Jurkat, Clone E6-1 (cell line): ENCODE data around the gene PARVA.
A peak's percentile ranks its signal among the peaks of the same experiment; 100 is the strongest.

Experiments used
- DNase-seq: peaks from one replicate; pipeline ENCODE4 v3.0.0-alpha.2; 2011; ENCODE audit warnings: low read depth, low spot score
- H3K4me3 ChIP-seq: 2 replicates; pipeline ENCODE4 v1.5.1; 2011; ENCODE audit warnings: mild to moderate bottlenecking, low read length, control low read depth, moderate library complexity

Gene PARVA

DNA sequence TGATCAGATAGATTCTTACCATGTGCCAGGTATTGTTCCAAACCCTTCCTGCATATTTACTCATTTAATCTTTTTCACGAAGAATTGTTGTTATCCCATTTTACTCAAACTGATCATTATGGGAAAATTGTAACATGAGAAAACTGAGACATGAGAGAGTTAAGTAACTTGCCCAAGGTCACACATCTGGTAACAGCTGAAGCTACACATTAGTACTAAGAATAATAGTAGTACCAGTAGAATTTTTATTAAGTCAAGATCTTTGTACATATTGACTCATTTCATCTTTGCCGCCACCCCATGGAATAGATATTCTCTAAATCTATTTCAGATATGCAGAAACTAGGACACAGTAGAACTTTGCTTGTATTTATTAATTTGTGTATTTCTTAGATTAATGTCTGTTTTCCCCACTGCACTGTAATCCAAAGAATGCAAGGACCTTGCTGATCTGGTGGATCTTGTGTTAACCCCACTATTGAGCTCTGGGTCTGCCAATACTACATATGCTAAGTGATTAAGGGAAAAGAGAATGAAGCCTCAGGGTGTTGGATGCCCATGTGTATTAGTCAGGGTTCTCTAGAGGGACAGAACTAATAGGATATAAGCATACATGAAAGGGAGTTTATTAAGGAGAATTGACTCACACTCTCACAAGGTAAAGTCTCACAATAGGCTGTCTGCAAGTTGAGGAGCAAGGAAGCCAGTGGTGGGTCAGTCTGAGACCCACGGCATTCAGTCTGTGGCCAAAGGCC lies 72.8 kb downstream of the PARVA start:
- H3K4me3 ChIP-seq, result no peak overlapping the region
- DNase-seq, result no peak

DNA sequence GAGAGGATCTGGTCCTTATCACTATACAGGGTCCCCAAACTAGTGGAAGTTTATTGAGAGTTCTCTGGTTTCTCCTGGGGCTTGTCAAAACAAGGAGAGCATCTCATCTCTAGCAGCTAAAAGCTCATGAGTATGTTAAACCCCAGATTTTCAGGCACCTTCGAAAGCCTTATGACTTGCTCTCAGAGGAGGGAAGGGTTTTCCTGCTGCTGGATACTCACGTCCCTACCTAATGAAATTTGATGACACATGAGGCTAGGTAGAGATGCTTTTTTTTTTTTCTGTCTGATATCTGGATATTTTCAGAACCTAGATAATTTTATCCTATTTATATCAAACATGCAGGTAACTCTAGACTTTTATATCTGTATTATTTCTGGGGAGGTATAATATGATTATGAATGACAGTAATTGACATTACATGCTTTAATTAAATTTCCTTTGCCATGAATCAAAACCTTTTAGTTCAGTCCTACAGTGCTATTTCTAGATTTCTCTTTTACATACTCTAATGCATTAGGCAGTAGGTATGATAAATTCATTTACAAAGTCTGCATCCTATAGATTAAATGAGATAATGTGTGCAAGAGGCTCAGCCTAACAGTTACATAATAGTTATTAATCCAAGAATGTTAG lies 73.9 kb downstream of the PARVA start:
- DNase-seq, result no peak
- H3K4me3 ChIP-seq, result no peak overlapping the region

GRCh38 chr11:12453243-12453642 lies 75.9 kb downstream of the PARVA start:
- DNase-seq, result no peak
- no peak overlapping the region for H3K4me3 ChIP-seq

- H3K4me3 ChIP-seq, result no peak overlapping the region
- no peak for DNase-seq
Observed at GRCh38 chr11:12454782-12455181, 77.4 kb downstream of the PARVA start.

DNA sequence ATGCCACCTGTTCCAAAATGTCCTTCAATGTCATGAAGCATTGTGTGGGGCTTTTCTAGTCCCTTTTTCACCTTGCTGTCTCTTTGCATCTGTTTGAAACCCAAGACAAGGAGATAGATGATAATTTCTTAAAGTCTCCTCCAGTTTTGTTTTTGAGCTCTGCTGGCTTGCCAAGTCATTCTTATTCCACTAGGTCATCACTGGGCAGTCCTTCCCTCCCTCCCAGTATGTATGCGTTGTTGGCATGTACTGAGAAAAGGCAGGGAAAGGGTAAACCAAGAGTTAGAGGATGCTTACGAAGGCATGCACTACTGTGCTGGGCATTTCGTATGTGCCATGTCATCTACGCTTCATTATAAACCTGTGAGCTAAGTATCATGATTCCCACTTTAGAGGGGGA lies 78.6 kb downstream of the PARVA start:
- no peak overlapping the region for H3K4me3 ChIP-seq
- no peak for DNase-seq

- no peak for DNase-seq
- no peak overlapping the region for H3K4me3 ChIP-seq
Observed at GRCh38 chr11:12456651-12457579, 79.5 kb downstream of the PARVA start.

DNA sequence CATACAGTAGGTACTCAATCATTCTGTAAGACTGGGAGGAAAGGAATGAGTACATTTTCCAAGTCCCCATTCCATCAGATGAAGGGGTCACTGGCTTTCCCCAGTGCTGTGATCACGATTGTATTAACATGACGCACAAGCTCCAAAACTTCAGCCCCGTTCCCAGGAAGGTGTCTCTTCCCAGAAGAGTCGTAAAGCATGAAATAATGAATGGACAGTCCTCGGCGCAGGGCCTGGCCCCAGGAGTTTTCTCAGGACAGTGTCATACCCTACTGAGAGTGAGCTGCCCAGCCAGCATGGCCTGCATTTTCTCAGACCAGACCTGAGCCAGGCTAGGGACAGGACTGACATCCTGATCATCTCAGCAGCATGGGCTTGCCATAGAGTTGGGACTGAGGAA lies 80.7 kb downstream of the PARVA start:
- H3K4me3 ChIP-seq, result no peak overlapping the region
- DNase-seq, result no peak

GRCh38 chr11:12459374-12459773 lies 82.0 kb downstream of the PARVA start:
- no peak for DNase-seq
- no peak overlapping the region for H3K4me3 ChIP-seq

DNA sequence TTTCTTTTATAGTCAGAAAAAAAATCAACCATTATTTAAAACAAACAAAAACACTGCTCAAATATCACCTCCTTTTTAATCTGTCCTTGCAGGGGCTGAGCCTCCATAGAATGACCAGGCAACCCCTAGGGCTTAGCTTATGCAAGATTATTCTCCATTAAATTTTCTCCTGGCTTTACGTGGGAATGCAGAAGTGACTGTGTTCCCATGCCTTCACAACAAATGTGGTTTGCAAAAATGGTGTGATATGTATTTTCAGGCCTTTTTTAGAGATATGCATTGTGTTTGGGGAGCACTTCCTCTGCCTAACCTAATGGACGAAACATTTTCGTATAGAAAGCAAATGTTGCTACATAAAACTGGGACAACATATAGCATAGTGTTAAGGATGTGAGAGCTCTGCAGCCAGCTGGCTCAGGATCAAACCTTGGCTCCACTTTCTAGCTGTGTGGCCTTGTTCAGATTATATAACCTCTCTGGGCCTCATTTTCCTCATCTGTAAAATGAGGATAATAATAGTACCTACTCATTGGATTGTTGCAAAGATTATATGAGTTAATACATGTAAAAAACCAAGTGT lies 82.6 kb downstream of the PARVA start:
- H3K4me3 ChIP-seq, result no peak overlapping the region
- no peak for DNase-seq

DNA sequence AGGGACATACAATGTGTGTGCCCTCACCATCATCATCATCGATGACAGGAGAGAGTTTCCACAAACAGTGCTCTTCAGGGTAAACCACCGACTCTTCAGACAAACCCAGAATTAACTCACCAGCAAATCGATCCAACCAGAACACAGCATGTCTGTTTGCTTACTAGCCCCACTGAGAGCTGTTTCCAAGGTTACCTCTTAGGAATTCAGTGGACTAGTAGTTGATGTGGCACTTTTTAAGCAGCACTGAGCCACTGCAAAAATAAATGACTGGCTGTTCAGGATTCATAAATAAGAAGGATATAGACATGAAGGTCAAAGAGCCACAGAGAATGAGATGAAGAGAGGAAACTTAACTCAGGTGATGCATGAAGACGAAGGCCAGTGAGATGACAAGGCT lies 83.1 kb downstream of the PARVA start:
- DNase-seq, result no peak
- H3K4me3 ChIP-seq, result no peak overlapping the region

- peak; percentile 4 for DNase-seq
- no peak overlapping the region for H3K4me3 ChIP-seq
Observed at GRCh38 chr11:12461516-12461915, 84.1 kb downstream of the PARVA start.

DNA sequence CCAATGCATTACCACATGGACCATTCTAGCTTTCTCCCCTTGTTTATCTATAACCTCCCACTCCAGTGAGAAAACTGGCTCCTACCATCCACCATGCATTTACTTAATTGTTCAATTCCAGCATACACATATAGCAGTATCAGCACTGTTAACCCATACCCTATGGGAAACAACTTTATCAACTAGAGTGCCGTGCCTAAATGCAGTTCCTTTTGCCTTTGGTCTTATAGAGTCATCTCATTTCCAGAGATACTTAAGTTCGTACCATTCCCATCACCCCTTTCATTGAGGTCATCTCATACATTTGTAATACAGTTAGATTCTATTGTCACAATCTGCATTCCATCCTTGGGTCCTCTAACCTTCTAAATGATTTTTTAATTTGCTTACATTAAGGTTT lies 86.9 kb downstream of the PARVA start:
- H3K4me3 ChIP-seq, result no peak overlapping the region
- no peak for DNase-seq

DNA sequence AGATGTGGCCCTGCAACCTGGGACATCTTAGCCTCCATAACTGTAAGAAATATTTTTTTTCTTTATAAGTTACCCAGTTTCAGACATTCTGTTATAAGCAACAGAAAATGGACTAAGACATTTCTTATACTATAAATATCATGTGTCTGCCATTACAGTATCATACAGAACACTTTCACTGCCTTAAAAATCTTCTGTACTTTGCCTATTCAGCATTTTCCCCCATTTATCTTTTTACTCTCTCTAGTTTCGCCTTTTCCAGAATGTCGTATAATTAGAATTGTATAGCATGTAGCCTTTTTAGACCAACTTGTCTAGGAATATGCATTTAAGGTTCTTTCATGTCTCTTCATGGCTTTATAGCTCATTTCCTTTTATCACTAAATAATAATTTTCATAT lies 88.0 kb downstream of the PARVA start:
- no peak overlapping the region for H3K4me3 ChIP-seq
- DNase-seq, result no peak

GRCh38 chr11:12467610-12468009 lies 90.2 kb downstream of the PARVA start:
- no peak for DNase-seq
- no peak overlapping the region for H3K4me3 ChIP-seq

DNA sequence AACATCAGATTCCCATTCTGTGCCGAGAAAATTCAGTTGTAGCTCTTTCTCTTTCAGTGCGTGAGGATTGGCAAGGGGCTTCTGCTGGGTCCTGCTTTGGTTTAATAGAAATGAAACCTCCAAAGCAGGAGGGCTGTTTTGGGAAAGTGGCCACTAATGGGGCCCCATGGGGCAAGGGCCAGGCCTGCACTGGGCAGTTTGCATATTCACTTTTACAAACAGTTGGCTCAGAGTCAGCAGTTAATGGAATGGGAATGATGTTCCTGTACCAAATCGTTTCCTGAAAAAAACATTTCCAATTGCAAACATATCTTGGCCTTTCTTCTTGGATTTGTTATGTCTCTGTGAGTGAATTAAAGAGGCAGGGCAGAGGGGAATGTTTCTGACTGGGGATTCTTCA lies 92.1 kb downstream of the PARVA start:
- no peak overlapping the region for H3K4me3 ChIP-seq
- DNase-seq, result no peak

GRCh38 chr11:12470236-12470635 lies 92.9 kb downstream of the PARVA start:
- DNase-seq, result no peak
- no peak overlapping the region for H3K4me3 ChIP-seq

GRCh38 chr11:12472401-12473005 lies 95.1 kb downstream of the PARVA start:
- H3K4me3 ChIP-seq, result no peak overlapping the region
- no peak for DNase-seq

DNA sequence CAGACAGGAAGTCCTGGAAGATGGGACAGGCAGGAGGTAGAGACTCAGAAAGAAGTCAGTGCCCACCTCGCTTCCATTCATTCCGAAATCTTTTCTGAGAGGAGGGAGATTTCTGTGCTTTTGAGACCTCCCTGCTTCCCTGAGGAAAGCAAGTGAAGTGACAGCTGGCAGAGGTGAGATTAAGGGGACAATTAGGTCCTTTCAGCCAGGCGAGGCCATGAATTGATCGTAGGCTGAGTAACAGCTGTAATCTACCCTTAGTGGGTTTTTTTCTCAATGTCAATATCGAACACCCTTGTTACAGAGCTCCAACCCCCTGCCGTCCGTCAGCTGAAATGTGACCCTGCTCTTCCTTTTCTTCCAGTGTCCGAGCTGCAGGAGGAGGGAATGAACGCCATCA lies 96.0 kb downstream of the PARVA start:
- no peak overlapping the region for H3K4me3 ChIP-seq

DNA sequence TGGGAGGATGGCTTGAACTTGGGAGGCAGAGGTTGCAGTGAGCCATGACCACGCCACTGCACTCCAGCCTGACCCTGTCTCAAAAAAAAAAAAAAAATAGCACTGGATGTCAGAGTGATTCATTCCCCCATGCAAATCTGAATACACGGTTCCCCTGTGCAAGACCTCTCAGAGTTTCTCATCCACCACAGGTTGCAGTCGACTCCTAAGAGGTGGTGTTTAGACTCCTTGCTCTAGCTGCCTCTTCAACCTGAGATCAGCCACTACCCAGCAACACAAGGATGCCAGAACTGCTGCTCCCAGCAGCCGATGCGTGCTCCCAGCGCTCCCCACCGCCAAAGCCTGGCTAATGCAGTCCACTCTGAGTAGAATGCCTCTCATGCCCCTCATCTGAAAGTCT lies 97.5 kb downstream of the PARVA start:
- no peak for DNase-seq
- H3K4me3 ChIP-seq, result no peak overlapping the region

More for the DNA sequence above, 96.0 kb downstream of the PARVA start:
- no peak for DNase-seq
